Measurements from ENCODE around the gene ATAD3B.
"Not testable (repeated sequence)": the region's sequence is repeated elsewhere in the genome, so short reads cannot be mapped to it uniquely, and the experiment has no call there.

ATAD3B gene

DNA sequence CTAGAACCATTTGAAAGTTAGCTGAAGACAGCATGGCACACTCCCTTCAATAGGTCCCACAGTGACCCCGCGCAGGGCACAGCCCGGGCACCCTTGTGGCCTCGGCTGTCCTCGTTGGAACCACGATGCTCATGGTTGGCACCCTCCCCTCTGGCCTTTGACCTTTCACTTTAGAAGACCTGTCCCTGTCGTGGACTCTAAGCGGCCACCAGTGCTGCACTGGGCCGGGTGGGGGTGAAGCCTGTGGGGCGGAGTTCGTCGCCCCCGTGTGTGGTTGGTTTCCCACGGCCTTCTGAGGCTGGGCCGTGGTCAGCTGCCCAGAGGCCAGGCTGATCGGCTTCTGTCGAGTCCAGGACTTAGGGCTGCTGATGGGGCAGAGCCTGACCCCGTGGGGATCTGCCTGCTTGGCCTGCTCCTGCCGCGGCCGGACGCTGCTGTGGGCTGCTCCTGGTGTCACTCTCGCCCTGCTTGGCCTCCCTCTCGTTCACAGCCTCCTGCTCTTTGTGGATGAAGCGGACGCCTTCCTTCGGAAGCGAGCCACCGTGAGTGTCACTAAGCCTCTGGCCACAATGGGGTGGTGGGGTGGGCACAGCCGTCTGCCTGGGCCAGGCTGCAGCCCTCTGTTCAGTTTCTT is 53.3 kb downstream of the ATAD3B start:
- H3K4me3 ChIP-seq, H3K27ac ChIP-seq: not testable (repeated sequence)

DNA sequence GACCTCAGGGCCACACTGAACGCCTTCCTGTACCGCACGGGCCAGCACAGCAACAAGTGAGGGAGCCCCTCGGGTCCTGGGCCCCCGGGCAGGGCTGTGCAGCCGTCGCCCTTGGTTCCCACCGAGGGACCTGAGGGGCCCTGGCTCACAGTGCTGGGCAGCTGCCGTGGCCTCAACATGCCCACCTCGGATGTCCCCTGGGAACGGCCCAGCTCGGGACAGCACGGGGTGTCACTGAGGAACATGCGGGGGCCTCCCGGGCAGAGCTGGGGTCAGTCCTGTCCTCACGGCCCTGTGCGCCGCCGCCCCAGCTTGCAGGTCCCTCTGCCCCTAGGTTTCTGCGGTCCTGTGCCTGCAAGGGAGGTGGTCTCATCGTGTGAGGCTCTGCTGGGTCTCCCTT is 54.9 kb downstream of the ATAD3B start:
- not testable (repeated sequence) for H3K4me3 ChIP-seq, H3K27ac ChIP-seq

DNA sequence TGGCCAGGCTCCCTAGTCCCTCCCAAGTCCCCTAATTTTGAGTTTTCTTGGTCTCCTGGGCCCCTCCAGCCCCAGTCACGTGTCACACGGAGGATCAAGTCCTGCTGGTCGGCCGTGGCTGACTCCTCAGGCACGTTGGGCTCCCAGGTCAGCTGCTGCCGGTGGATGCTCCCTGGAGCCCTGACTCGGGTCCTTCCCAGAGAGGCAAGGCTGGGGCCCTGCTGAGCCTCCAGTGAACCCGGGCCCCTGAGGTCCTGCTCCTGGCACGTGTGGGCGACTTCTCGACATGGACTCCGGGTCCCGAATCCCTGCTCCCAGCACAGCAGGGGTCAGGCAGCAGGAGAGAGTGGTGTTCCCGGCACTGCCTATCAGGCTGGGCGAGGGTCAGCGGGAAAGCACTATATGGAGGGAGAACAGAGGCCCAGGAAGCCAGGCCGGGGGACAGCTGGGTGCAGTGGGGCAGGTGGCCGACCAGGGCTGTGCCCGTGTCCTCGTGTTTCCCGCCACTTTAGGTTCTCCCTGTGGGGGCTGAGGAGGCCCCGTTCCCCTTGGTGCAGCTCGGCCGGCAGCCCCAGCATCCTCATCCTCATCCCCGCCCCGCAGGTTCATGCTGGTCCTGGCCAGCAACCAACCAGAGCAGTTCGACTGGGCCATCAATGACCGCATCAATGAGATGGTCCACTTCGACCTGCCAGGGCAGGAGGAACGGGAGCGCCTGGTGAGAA is 55.7 kb downstream of the ATAD3B start:
- no peak overlapping the region for H3K4me3 ChIP-seq
- H3K27ac ChIP-seq, result no peak overlapping the region

DNA sequence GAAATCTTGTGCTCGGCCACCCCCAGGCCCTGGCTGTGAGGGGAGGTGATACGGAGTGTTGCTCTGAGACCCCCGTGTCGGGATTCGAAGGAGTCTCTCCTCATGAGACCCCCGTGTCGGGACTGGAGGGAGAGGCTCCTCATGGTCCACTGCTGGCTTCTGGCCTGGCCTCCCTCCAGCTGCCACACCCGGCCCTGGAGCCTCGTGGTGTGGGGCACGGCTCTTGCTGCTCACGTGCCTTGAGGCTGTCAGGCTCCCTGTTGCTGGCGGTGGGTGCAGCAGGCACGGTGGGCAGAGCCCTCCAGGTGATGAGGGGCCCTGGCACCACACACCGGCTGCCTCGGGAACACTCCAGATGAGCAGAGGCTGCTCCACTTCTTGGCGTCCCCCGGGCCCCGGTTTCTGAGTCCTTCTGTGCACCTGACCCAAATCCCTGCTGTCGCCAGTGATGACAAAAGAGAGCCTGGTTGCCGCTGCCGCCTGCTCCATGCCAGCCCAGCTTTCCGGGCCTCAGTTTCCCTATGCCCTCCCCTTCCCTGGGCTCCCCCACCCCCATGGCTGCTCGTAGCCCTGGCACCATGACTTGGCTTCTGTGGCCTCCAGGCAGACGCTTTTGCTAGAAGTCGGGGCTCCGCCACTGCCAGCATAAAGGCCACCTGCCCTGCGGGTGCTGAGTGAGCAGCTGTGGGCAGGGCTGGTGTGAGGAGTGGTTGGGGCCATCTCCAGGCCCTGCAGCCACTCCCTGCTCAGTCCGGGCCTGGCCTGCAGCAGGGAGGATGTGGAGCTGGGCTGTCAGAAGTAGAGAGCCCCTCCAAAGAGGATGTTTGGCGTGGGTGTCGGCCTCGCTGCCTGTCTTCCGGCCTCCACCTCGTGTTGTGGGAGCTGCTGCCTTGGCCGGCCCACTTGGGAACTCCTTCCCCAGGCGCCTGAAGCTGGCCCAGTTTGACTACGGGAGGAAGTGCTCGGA is 57.0 kb downstream of the ATAD3B start:
- H3K27ac ChIP-seq, result no peak overlapping the region
- no peak overlapping the region for H3K4me3 ChIP-seq

DNA sequence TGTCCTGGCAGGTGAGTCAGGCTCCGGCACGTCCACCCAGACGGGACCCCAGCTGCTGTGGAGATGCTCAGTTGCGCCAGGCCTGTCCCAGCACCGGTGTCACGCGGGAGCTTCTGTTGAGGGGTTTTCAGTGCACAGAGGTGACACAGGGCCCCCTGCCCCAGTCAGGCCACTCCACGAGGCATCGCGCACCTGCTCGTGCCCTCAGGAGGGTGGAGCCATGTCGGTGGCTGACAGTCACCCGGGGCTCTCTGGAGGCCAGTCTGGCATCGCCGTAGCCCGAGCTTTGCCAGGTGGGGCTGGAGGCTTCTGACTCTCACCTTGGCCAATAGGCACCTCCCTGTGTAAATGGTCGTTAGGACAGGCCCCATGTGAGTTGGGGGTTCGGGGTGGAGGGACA is 57.8 kb downstream of the ATAD3B start:
- H3K27ac ChIP-seq, result no peak overlapping the region
- no peak overlapping the region for H3K4me3 ChIP-seq

DNA sequence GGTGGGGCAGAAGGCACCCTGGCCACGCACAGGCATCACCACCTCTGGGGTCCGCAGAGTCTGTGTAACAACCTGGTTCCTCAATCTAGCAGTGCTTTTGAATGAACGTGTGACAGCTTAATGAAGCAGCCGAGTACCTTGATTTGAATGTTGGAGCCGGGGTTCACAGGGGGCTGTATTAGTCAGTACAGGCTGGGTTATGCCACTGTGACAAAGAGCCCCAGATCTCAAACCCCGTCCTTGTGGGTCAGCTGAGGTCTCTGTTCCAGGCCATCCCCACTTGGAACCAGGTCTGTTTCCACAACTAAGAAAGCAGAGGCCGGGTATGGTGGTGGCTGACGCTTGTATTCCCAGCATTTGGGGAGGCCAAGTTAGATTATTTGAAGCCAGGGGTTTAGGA is 58.4 kb downstream of the ATAD3B start:
- no peak overlapping the region for H3K27ac ChIP-seq
- no peak overlapping the region for H3K4me3 ChIP-seq

- Histone ChIP-seq H3K27ac (no peak overlapping the region), H3K4me3 (no peak overlapping the region)
These were observed 60.4 kb downstream of the ATAD3B start for GRCh38 chr1:1531947-1532346.

- H3K27ac ChIP-seq, H3K4me3 ChIP-seq: not testable (repeated sequence)
These were observed 61.8 kb downstream of the ATAD3B start for GRCh38 chr1:1533176-1533893.

DNA sequence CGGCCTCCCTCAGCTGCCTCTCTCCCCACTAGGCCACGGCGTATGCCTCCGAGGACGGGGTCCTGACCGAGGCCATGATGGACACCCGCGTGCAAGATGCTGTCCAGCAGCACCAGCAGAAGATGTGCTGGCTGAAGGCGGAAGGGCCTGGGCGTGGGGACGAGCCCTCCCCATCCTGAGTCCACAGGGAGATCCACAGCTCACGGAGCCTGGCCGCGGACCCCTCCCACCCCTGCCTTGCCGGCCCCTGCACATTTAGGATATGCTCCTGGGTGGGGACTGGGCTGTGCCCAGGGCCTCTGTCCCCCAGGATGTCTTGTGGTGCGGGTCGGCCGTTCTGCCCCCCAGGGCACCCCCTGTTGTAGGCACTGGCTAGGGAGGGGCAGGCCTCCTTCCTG is 62.3 kb downstream of the ATAD3B start:
- H3K27ac ChIP-seq, H3K4me3 ChIP-seq: not testable (repeated sequence)

DNA sequence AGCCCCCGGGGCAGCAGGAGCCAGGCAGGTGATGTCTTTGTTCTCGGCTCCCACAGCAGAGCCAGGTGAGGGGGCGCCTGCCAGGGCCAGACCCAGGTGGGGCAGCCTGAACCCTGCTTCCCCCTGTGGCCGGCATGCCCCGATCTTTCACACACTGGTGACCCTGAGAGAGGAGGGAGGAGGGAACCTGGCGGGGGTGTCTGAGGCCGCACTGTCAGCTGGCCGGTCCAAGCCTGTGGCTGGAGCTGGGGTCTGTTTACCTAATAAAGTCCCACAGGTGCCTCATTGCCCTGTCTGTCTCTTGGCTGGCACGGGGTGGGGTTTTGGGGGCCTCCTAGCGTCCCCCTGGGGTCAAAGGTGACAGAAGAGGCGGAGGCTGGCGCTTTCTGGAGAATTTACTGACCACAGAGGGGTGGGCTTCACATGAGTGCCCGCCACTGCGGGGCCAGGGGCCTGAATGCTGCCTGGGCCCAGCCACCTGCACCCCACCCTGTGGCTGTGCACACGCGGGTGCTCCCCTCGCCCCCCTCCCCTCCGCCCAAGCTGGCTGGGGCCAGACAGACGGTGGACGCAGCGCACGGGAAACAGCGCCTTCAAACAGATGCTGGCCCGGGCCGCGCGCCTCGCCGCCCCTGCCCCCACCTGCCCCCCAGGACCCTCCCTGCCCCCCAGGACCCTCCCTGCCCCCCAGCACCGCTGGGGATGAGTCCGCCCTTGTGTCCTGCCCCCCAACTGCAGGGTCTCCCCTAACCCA is 63.0 kb downstream of the ATAD3B start:
- Histone ChIP-seq H3K27ac (no peak overlapping the region), H3K4me3 (no peak overlapping the region)

DNA sequence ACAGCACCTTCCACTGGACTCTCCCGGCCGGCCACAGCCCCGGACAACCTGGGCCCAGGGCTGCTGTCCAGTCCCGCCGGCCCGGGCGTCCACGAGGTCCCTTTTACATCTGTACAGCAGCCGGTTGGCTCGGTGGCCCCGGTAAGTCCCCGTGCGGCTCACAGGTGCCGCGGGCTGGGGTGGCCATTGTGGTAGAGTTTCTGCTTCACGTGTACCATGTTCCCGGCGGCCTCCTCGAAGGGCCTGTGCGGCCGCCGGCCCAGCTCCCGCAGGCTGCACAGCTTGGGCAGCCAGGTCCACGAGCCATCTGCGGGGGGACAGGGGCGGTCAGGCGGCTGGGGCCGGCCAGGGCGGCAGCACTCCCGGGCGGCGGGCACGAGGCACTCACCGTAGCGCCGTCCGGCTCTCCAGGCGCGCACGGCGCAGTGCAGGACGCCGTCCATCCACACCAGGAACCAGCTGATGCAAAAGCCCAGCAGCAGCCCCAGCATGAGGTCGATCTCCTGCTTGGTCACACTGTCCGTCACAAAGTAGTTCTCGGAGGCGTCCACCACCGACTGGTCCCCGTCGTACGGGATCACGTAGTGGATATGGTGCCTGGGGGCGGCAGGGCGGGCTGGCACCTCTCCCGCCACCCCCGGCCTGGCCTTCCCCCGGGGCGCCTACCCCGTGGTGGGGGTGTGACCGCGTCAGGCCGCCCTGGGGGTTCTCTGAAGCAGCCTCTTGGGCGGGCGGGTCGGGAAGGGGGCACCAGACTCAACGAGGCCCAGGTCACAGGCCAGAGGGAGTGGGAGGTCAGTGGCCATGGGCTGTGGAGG is 63.8 kb downstream of the ATAD3B start:
- H3K27ac ChIP-seq, result no peak overlapping the region

GRCh38 chr1:1536019-1536937 is 64.7 kb downstream of the ATAD3B start:
- Histone ChIP-seq H3K4me3 (no peak overlapping the region), H3K27ac (no peak overlapping the region)

More for the DNA sequence above, 63.8 kb downstream of the ATAD3B start:
- no peak overlapping the region for H3K4me3 ChIP-seq

DNA sequence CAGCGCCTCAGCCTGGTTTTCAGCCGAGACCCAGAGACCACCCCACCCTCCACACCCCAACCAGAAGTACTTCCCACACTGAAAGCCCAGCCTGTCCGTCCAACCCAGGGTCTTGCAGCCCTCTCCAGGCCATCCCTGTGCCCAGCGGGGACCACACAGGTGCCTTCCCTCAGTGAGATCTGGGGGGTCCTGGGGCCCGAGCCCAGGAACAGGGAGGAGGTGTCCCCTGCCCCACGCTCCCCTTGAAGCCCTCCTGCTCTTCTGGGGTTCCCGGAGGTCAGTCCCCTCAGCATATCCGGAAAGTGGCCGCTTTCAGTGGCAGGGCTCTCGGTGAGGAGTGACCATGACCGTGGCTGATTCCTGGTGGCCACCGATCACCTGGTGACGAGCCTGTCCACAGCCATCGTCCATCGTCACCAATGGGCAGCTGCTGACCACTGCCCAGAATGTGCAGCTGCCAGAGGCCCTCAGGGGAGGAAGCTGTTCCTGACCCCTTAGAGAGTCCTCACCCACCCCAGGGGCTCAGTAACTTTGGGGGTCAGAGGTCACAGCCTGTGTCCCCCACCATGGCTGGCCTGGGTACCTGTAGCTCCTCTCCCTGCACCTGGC is 65.5 kb downstream of the ATAD3B start:
- Histone ChIP-seq H3K4me3 (no peak overlapping the region), H3K27ac (no peak overlapping the region)

- Histone ChIP-seq H3K4me3 (no peak overlapping the region), H3K27ac (no peak overlapping the region)
These were observed 66.2 kb downstream of the ATAD3B start for GRCh38 chr1:1537626-1538250.

DNA sequence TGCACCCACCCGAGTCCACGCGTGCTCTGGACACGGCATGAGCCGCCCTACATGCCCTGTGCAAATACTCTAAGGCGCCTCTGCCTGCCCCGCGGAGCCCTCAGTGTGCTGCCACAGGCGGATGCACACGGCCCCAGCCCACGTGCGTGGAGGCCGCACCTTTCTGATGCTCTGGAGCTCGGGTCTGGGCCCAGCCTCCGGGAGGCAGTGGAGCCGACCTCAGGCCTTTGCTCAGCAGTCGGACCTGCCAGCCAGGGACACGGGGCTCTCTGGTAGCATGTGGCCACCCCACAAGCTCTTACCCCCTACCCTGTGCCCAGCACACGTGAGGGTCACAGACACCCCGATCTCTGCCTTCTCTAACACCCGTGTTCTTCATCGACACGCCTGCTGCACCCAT is 66.8 kb downstream of the ATAD3B start:
- H3K4me3 ChIP-seq, result no peak overlapping the region
- H3K27ac ChIP-seq, result no peak overlapping the region

DNA sequence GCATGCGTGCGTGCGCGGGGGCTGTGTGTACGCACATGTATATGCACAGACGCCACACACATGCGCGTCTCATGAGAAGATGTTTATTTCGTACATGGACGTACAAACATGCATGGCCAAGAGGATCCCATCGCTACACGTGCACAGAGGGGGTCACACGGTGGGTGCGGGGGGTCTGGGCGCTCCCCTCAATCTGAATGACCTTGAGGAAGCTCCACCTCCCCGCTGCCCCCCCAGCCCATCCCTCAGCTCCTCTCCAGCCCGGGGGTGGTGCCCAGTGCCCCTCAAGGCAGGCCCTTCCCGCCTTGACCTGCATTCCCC is 67.4 kb downstream of the ATAD3B start:
- Histone ChIP-seq H3K4me3 (peak overlapping the region in 2 of 7 experiments; percentile 40 to 52), H3K27ac (peak overlapping the region in 2 of 21 experiments; percentile 71 to 80)

Data from skin epidermis (tissue), 12 donors.